ENCODE measurements around the gene CHST9.

Gene CHST9

DNA sequence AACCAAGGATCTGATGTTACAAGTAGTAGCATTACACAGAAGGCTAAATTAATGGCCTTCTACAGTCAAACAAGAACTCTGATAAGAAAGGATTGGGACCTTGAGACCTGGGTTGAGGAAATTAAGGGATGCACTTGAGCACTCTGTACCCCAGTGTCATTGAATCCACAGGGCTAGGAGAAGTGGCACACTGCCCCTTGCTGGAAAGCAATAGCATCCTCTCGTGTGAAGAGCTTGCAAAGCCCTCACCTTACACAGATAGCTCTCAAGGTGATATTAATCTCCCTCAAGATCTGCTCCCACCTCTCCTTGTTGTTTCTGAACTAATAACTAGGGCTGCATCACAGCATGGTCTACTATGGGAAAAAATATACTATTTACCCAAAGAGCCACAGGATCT is 26.5 kb upstream of the CHST9 start:
- H3K36me3 ChIP-seq (ENCODE audit: control insufficient read depth, insufficient read depth, low read length), result no peaks in the 10 kb centered on the region
- no peaks in the 10 kb centered on the region for H3K27me3 ChIP-seq (ENCODE audit: control insufficient read depth, insufficient read depth, low read length)
- H3K9ac ChIP-seq (ENCODE audit: low read depth, low read length), result no peak overlapping the region
- no peak overlapping the region for H3K27ac ChIP-seq (ENCODE audit: low read depth, low read length)
- no peak overlapping the region for H3K4me3 ChIP-seq (ENCODE audit: low read depth, low read length)
- H3K9me3 ChIP-seq (ENCODE audit: control insufficient read depth, insufficient read depth, low read length), result no peaks in the 10 kb centered on the region
- peaks cover 12% of the 10 kb centered on the region; the same call in 1 of the 2 replicates for H3K4me1 ChIP-seq (ENCODE audit: control insufficient read depth, insufficient read depth, low read length)

DNA sequence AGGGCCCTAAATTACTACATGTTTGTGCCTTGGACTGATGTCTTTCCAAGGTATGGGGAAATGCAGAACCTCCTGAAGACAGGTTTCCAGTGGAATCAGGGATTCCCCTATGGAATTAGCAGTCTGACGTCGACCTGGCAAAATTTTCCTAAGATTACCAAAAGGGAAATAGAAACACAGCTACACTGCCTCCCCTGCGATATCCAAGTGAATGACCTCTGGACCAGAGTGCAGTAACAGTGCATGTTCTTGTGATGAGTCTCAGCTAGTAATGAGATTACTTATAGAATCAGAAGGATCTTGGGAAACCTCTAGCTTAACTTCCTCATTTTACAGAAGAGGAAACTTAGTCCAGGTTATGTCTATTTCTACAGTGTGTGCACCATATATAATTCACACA is 21.3 kb upstream of the CHST9 start:
- Histone ChIP-seq H3K4me1 (ENCODE audit: control insufficient read depth, insufficient read depth, low read length) (peaks cover 7% of the 10 kb centered on the region; the same call in 1 of the 2 replicates), H3K36me3 (ENCODE audit: control insufficient read depth, insufficient read depth, low read length) (no peaks in the 10 kb centered on the region), H3K4me3 (ENCODE audit: low read depth, low read length) (no peak overlapping the region), H3K27ac (ENCODE audit: low read depth, low read length) (no peak overlapping the region), H3K9ac (ENCODE audit: low read depth, low read length) (no peak overlapping the region), H3K9me3 (ENCODE audit: control insufficient read depth, insufficient read depth, low read length) (no peaks in the 10 kb centered on the region), H3K27me3 (ENCODE audit: control insufficient read depth, insufficient read depth, low read length) (no peaks in the 10 kb centered on the region)

DNA sequence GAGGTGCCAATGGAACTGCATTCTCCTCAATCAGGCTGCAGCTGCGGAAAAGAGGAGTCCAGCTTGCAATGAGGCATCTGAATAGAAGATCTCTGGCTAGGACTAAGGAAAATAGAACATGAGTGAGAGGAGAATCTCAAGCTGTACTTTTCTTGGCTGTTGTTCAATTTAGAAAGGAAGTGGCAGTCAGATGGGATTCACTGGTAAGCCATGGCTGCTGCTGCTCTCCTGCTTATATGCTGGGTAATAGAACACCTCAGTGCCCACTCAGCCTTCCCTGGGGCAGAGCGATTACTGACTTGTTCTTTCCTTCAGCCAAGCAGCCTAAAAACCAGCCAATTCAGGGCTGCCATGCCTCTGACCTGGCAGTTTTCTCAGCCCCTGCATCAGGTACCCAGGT is 17.6 kb upstream of the CHST9 start:
- no peaks in the 10 kb centered on the region for H3K27me3 ChIP-seq (ENCODE audit: control insufficient read depth, insufficient read depth, low read length)
- H3K9ac ChIP-seq (ENCODE audit: low read depth, low read length), result no peak overlapping the region
- H3K36me3 ChIP-seq (ENCODE audit: control insufficient read depth, insufficient read depth, low read length), result no peaks in the 10 kb centered on the region
- peaks cover 4% of the 10 kb centered on the region; the same call in 1 of the 2 replicates for H3K4me1 ChIP-seq (ENCODE audit: control insufficient read depth, insufficient read depth, low read length)
- no peaks in the 10 kb centered on the region for H3K9me3 ChIP-seq (ENCODE audit: control insufficient read depth, insufficient read depth, low read length)
- no peak overlapping the region for H3K4me3 ChIP-seq (ENCODE audit: low read depth, low read length)
- H3K27ac ChIP-seq (ENCODE audit: low read depth, low read length), result no peak overlapping the region

DNA sequence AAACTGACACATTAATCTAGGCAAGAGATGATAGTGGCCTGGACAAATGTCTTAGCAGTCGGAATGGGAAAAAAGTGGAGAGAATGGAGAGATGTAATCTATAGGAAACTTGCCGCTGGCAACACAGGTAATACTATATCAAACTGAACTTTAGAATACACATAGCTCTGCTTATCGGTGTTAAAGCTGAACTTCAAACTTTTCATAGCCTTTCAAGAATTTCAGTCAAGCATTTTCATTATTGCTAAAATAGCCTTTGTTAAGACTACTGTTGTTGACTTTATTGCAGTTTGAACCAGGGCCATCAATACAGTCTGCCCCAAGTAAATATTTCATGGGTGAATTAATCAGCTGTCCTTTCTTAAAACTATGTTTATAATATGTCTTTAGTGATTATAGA is 12.9 kb upstream of the CHST9 start:
- no peak overlapping the region for H3K4me3 ChIP-seq (ENCODE audit: low read depth, low read length)
- H3K27me3 ChIP-seq (ENCODE audit: control insufficient read depth, insufficient read depth, low read length), result no peaks in the 10 kb centered on the region
- no peaks in the 10 kb centered on the region for H3K4me1 ChIP-seq (ENCODE audit: control insufficient read depth, insufficient read depth, low read length)

DNA sequence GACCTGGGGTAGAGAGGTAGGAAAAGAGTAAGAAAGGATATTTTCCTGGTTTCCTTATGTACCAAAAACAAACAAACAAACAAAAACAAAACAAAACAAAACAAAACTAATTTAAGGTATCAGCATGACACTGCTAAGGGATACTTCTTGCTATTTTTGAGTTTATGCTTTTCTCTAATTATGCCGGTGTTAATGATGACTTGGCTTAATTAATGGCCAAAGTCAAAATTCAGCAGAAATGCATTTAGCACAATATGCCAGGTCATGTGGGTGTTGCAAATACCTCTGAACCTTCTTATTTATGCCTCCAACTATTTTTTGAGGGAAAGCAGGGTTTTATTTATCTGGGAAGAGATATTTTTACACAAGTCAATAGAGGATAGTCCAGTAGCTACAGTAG is 3.2 kb upstream of the CHST9 start:
- Histone ChIP-seq H3K4me1 (ENCODE audit: control insufficient read depth, insufficient read depth, low read length) (peaks cover 10% of the 10 kb centered on the region; the same call in 1 of the 2 replicates), H3K36me3 (ENCODE audit: control insufficient read depth, insufficient read depth, low read length) (no peaks in the 10 kb centered on the region), H3K27ac (ENCODE audit: low read depth, low read length) (no peak overlapping the region), H3K9me3 (ENCODE audit: control insufficient read depth, insufficient read depth, low read length) (no peaks in the 10 kb centered on the region), H3K27me3 (ENCODE audit: control insufficient read depth, insufficient read depth, low read length) (peaks cover 17% of the 10 kb centered on the region), H3K9ac (ENCODE audit: low read depth, low read length) (no peak overlapping the region), H3K4me3 (ENCODE audit: low read depth, low read length) (no peak overlapping the region)

More for the DNA sequence above, 12.9 kb upstream of the CHST9 start:
- H3K27ac ChIP-seq (ENCODE audit: low read depth, low read length), result no peak overlapping the region
- no peaks in the 10 kb centered on the region for H3K36me3 ChIP-seq (ENCODE audit: control insufficient read depth, insufficient read depth, low read length)
- no peak overlapping the region for H3K9ac ChIP-seq (ENCODE audit: low read depth, low read length)
- no peaks in the 10 kb centered on the region for H3K9me3 ChIP-seq (ENCODE audit: control insufficient read depth, insufficient read depth, low read length)

DNA sequence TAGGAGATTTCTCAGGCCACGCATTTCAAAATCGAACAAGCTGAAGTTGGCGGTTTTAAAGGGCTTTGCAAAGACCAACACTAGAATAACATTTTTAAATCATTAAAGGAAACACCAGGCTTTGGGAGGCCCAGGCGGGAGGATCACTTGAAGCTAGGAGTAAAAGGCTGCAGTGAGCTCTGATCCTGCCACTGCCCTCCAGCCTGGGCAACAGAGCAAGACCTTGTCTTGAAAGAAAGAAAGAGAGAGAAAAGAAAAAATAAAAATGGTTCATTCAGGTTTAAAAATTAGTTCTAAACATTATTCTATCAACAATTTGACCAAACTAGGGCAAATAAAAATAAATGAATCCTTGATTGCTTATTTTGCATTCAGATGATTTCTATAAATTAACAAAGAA is 789 bp upstream of the CHST9 start:
- Histone ChIP-seq H3K9ac (ENCODE audit: low read depth, low read length) (no peak overlapping the region), H3K27ac (ENCODE audit: low read depth, low read length) (no peak overlapping the region), H3K27me3 (ENCODE audit: control insufficient read depth, insufficient read depth, low read length) (peaks cover 17% of the 10 kb centered on the region)

DNA sequence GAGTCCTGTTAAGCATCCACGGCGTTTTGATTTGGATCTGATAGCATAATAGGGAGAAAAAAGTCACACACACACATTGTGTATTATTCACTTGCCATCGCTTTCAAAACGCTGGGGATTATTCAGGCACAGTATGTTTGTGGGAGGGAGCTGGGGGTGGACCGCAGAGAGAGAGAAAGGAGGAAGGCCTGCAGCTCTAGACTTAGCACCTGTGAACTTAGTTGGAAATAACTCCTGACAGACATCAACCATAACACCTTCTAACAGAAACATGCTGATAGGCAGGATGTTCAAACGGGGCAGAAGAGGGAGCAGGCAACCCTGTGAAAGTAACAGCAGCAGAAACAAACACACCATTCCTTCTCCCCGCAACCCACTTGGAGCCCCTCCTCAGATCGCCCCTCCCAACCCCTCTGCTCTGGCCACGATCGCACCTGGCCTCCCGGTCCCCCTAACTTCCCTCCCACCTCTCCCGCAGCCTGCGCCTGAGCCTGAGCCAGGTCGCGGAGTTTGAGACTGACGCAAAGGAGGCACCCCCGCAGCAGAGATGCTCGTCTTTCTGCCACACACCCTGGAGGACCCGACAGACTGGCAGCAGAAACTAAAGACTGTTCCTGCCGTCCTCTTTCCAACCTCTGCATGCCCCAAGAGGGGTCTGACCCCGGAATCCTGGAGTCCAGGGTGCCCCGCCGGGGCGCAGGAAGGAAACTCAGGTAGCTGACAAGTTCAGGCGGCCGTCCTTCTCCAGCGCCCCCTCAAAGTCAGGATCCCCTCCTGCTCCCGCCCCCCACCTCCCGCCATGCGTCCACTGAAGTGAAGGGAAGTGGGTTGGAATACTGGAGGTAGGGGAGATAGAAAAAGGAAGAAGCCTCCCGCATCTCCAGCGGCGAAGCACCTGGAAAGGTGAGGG is 738 bp downstream of the CHST9 start:
- Histone ChIP-seq H3K4me1 (ENCODE audit: control insufficient read depth, insufficient read depth, low read length) (peaks cover 20% of the 10 kb centered on the region), H3K4me3 (ENCODE audit: low read depth, low read length) (peak overlapping the region; percentile 81), H3K36me3 (ENCODE audit: control insufficient read depth, insufficient read depth, low read length) (no peaks in the 10 kb centered on the region), H3K9me3 (ENCODE audit: control insufficient read depth, insufficient read depth, low read length) (no peaks in the 10 kb centered on the region), H3K27ac (ENCODE audit: low read depth, low read length) (no peak overlapping the region), H3K27me3 (ENCODE audit: control insufficient read depth, insufficient read depth, low read length) (peaks cover 17% of the 10 kb centered on the region), H3K9ac (ENCODE audit: low read depth, low read length) (no peak overlapping the region)

More for the DNA sequence above, 789 bp upstream of the CHST9 start:
- peaks cover 20% of the 10 kb centered on the region for H3K4me1 ChIP-seq (ENCODE audit: control insufficient read depth, insufficient read depth, low read length)
- H3K4me3 ChIP-seq (ENCODE audit: low read depth, low read length), result peak overlapping the region; percentile 81
- H3K9me3 ChIP-seq (ENCODE audit: control insufficient read depth, insufficient read depth, low read length), result no peaks in the 10 kb centered on the region
- no peaks in the 10 kb centered on the region for H3K36me3 ChIP-seq (ENCODE audit: control insufficient read depth, insufficient read depth, low read length)

DNA sequence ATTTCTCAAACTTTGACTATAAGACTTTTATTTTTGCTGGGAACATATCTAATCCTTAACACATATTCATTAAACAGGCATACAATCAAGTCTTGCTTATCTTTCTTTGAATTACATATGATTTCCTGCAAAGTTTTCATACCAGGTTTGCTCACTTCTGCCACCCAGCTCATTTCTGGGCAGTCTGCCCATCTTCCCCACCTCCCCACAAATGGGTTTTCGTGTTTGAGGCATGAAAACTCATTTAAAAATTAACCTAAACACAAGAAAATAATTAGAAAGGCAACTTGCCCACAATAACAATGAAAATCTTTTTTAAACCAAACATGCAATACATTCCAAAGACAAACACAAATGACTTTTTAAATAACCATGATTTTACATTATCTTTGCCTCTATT is 3.4 kb downstream of the CHST9 start:
- Histone ChIP-seq H3K27me3 (ENCODE audit: control insufficient read depth, insufficient read depth, low read length) (peaks cover 17% of the 10 kb centered on the region), H3K27ac (ENCODE audit: low read depth, low read length) (no peak overlapping the region)

GRCh38 chr18:27178424-27178823 is 6.7 kb downstream of the CHST9 start:
- Histone ChIP-seq H3K4me1 (ENCODE audit: control insufficient read depth, insufficient read depth, low read length) (peaks cover 47% of the 10 kb centered on the region), H3K9me3 (ENCODE audit: control insufficient read depth, insufficient read depth, low read length) (no peaks in the 10 kb centered on the region), H3K9ac (ENCODE audit: low read depth, low read length) (no peak overlapping the region), H3K36me3 (ENCODE audit: control insufficient read depth, insufficient read depth, low read length) (no peaks in the 10 kb centered on the region), H3K27me3 (ENCODE audit: control insufficient read depth, insufficient read depth, low read length) (no peaks in the 10 kb centered on the region), H3K4me3 (ENCODE audit: low read depth, low read length) (no peak overlapping the region), H3K27ac (ENCODE audit: low read depth, low read length) (no peak overlapping the region)

More for the DNA sequence above, 3.4 kb downstream of the CHST9 start:
- H3K9me3 ChIP-seq (ENCODE audit: control insufficient read depth, insufficient read depth, low read length), result no peaks in the 10 kb centered on the region
- no peak overlapping the region for H3K4me3 ChIP-seq (ENCODE audit: low read depth, low read length)
- H3K36me3 ChIP-seq (ENCODE audit: control insufficient read depth, insufficient read depth, low read length), result no peaks in the 10 kb centered on the region
- H3K4me1 ChIP-seq (ENCODE audit: control insufficient read depth, insufficient read depth, low read length), result peaks cover 34% of the 10 kb centered on the region
- no peak overlapping the region for H3K9ac ChIP-seq (ENCODE audit: low read depth, low read length)

- peaks cover 36% of the 10 kb centered on the region for H3K4me1 ChIP-seq (ENCODE audit: control insufficient read depth, insufficient read depth, low read length)
- peak overlapping the region; percentile 33; the same call in 1 of the 2 replicates for H3K4me3 ChIP-seq (ENCODE audit: low read depth, low read length)
- no peaks in the 10 kb centered on the region for H3K9me3 ChIP-seq (ENCODE audit: control insufficient read depth, insufficient read depth, low read length)
- no peaks in the 10 kb centered on the region for H3K27me3 ChIP-seq (ENCODE audit: control insufficient read depth, insufficient read depth, low read length)
- no peak overlapping the region for H3K9ac ChIP-seq (ENCODE audit: low read depth, low read length)
- H3K36me3 ChIP-seq (ENCODE audit: control insufficient read depth, insufficient read depth, low read length), result no peaks in the 10 kb centered on the region
- H3K27ac ChIP-seq (ENCODE audit: low read depth, low read length), result no peak overlapping the region
Measured at GRCh38 chr18:27175914-27176313, 9.2 kb downstream of the CHST9 start.

- Histone ChIP-seq H3K9ac (ENCODE audit: low read depth, low read length) (no peak overlapping the region), H3K27ac (ENCODE audit: low read depth, low read length) (no peak overlapping the region), H3K36me3 (ENCODE audit: control insufficient read depth, insufficient read depth, low read length) (no peaks in the 10 kb centered on the region), H3K4me1 (ENCODE audit: control insufficient read depth, insufficient read depth, low read length) (peaks cover 36% of the 10 kb centered on the region), H3K27me3 (ENCODE audit: control insufficient read depth, insufficient read depth, low read length) (no peaks in the 10 kb centered on the region), H3K4me3 (ENCODE audit: low read depth, low read length) (no peak overlapping the region), H3K9me3 (ENCODE audit: control insufficient read depth, insufficient read depth, low read length) (no peaks in the 10 kb centered on the region)
Measured at GRCh38 chr18:27175245-27175644, 9.9 kb downstream of the CHST9 start.

Measured in HUES48 (cell line).